Measurements from ENCODE around the gene SENP1.

GRCh38 chr12:48032597-48032996, 73.3 kb downstream of the SENP1 start:
- TF ChIP-seq, protein P1, sequence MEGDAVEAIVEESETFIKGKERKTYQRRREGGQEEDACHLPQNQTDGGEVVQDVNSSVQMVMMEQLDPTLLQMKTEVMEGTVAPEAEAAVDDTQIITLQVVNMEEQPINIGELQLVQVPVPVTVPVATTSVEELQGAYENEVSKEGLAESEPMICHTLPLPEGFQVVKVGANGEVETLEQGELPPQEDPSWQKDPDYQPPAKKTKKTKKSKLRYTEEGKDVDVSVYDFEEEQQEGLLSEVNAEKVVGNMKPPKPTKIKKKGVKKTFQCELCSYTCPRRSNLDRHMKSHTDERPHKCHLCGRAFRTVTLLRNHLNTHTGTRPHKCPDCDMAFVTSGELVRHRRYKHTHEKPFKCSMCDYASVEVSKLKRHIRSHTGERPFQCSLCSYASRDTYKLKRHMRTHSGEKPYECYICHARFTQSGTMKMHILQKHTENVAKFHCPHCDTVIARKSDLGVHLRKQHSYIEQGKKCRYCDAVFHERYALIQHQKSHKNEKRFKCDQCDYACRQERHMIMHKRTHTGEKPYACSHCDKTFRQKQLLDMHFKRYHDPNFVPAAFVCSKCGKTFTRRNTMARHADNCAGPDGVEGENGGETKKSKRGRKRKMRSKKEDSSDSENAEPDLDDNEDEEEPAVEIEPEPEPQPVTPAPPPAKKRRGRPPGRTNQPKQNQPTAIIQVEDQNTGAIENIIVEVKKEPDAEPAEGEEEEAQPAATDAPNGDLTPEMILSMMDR (IDR thresholded peaks at IDR 0.05): no peak
- no peak for TF ChIP-seq POLR2A (IDR thresholded peaks at IDR 0.05)
- TF ChIP-seq EP300 (IDR thresholded peaks at IDR 0.05): no peak

Data from sigmoid colon (tissue), 4 donors.